Upper lobe of left lung (tissue), 6 donors: ENCODE measurements around the gene CEP55. TPM values are rescaled to one million over a fixed set of nuclear protein-coding genes. Genes with fewer than 3 reads are reported as not detected.

ENCODE experiments used
- ATAC-seq, 2 donors: fragments of 200-7000 bp; cut with Tn5 transposase; one replicate each; pipeline ENCODE4 v1.9.1; 2022; ENCODE audit warnings: mild to moderate bottlenecking in 2 of 2, moderate library complexity in 2 of 2; ENCODE audit not compliant: low FRiP score in 2 of 2
- DNase-seq, 2 donors: peaks; one replicate each; pipeline ENCODE4 v3.0.0-alpha.2; 2019 to 2020
- H3K27ac ChIP-seq, 4 donors: fragments of 200-600 bp; sonication (generic); one replicate each; pipeline ENCODE4 v1.5.1; 2016 to 2019
- H3K27me3 ChIP-seq, 4 donors: fragments of 200-600 bp; sonication (generic); one replicate each; pipeline ENCODE4 v1.5.1; 2017 to 2019
- H3K36me3 ChIP-seq, 4 donors: fragments of 200-600 bp; sonication (generic); one replicate each; pipeline ENCODE4 v1.5.1; 2016 to 2019
- H3K4me1 ChIP-seq, 4 donors: fragments of 200-600 bp; sonication (generic); one replicate each; pipeline ENCODE4 v1.5.1; 2018 to 2019
- H3K4me3 ChIP-seq, 4 donors: fragments of 200-600 bp; sonication (generic); one replicate each; pipeline ENCODE4 v1.5.1; 2017 to 2019; ENCODE audit warnings: mild to moderate bottlenecking in 2 of 4, moderate library complexity in 1 of 4
- H3K9me3 ChIP-seq, 4 donors: fragments of 200-600 bp; sonication (generic); one replicate each; pipeline ENCODE4 v1.5.1; 2018 to 2019
- EP300 ChIP-seq, 4 donors: sonication (generic); formaldehyde crosslinking; IDR thresholded peaks; one replicate each; pipeline ENCODE4 v1.5.1; 2017; ENCODE audit warnings: antibody characterized with exemption in 4 of 4, control low read depth in 2 of 4
- POLR2A ChIP-seq, 4 donors: fragments of 450-650 bp; IDR thresholded peaks; one replicate each; pipeline ENCODE4 v1.5.1; 2016 to 2017; ENCODE audit warnings: antibody characterized with exemption in 4 of 4, mild to moderate bottlenecking in 2 of 4
- POLR2AphosphoS5 ChIP-seq, 2 donors: sonication (generic); formaldehyde crosslinking; IDR thresholded peaks; one replicate each; pipeline ENCODE4 v1.5.1; 2017; ENCODE audit warnings: antibody characterized with exemption in 2 of 2
- WGBS, 2 donors: methylation state at CpG; one replicate each; pipeline ENCODE4 v1.1.5; 2017 to 2018; 5-methylcytosine and 5-hydroxymethylcytosine counted together
- small RNA-seq, 4 donors: library from RNA; depleted of rRNA; stranded (forward); fragments of <200 nt; gene quantifications; one replicate each; pipeline ENCODE3, GENCODE V24; 2016
- total RNA-seq, 6 donors: library from RNA; depleted of rRNA in 4 of 6; stranded (reverse); fragments of >200 nt in 4 of 6; gene quantifications; one replicate each; pipeline versions ENCODE4 v1.1.0 to v1.2.1, GENCODE V29; 2016 to 2021
- TF ChIP-seq, protein P1 (sequence below), 6 experiments: fragments of 450-650 bp in 4 of 6; fragments of 200-600 bp in 2 of 6; sonication (generic) in 2 of 6; IDR thresholded peaks; one replicate each; pipeline ENCODE4 v1.5.1; 2016 to 2019; ENCODE audit warnings: antibody characterized with exemption in 6 of 6
- donor health status: DM: no; HTN: no; CAD: no; lungs with moderate emphysema.
- donor health status: DM: no; HTN: yes; CAD: no; lungs with severe emphysema.

CEP55 gene
- total RNA-seq, 6 donors from 2014 or later = 1.3 to 3.3 (median 2.3) TPM; not detected in 1

DNA sequence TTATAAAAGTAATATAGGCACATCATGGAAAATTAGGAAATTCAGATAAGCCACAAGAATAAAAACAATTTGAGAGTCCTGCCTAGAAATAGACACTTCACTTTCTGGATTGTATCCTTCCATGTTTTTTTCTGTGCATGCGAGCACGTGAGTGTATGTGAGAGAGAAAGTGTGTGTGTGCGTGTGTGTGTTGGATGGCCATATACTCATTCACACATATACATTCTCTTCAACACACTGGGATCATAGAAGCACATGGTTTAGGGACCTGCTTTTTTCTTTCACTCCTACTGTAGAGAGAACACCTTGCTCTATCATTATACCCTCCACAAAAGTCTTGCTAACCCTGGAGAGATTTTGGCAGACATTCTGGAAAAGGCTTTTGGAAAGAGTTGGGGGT lies 77.5 kb downstream of the CEP55 start:
- ATAC-seq (no peak), DNase-seq (no peak)
- Histone ChIP-seq H3K4me1 (peaks cover 0 to 19% (median 6%) of the 10 kb centered on the region in 4 donors), H3K36me3 (no peaks in the 10 kb centered on the region), H3K27me3 (no peaks in the 10 kb centered on the region), H3K9me3 (no peaks in the 10 kb centered on the region), H3K27ac (no peak overlapping the region), H3K4me3 (no peak overlapping the region)
- WGBS, 2 donors = 60 to 70% methylated on average over 3 of the region's 3 CpGs
- TF ChIP-seq EP300 (IDR thresholded peaks at IDR 0.05) (no peak), POLR2A (IDR thresholded peaks at IDR 0.05) (no peak), POLR2AphosphoS5 (IDR thresholded peaks at IDR 0.05) (no peak)
- TF ChIP-seq, protein P1, sequence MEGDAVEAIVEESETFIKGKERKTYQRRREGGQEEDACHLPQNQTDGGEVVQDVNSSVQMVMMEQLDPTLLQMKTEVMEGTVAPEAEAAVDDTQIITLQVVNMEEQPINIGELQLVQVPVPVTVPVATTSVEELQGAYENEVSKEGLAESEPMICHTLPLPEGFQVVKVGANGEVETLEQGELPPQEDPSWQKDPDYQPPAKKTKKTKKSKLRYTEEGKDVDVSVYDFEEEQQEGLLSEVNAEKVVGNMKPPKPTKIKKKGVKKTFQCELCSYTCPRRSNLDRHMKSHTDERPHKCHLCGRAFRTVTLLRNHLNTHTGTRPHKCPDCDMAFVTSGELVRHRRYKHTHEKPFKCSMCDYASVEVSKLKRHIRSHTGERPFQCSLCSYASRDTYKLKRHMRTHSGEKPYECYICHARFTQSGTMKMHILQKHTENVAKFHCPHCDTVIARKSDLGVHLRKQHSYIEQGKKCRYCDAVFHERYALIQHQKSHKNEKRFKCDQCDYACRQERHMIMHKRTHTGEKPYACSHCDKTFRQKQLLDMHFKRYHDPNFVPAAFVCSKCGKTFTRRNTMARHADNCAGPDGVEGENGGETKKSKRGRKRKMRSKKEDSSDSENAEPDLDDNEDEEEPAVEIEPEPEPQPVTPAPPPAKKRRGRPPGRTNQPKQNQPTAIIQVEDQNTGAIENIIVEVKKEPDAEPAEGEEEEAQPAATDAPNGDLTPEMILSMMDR (IDR thresholded peaks at IDR 0.05) = no peak

DNA sequence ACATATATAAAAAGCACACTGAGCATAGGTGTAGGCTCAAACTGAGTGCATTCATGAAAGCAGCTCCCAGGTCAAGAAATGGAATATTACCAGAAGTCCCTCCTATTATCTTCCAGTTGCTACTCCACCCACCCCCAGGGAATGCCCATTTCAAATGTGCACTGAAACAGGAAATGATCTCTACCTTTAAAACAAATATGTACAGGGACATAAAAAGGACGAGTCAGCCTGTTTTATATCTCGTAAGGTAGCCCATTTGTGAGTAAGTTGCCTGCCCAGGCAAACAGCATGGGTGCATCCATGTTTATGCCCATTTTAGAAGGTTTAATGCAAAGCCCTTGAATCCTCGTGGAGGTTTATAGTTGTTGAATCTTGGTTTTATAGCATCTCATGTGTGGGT lies 80.5 kb downstream of the CEP55 start:
- DNase-seq = no peak
- TF ChIP-seq POLR2A (IDR thresholded peaks at IDR 0.05) (no peak), EP300 (IDR thresholded peaks at IDR 0.05) (no peak), POLR2AphosphoS5 (IDR thresholded peaks at IDR 0.05) (no peak)
- TF ChIP-seq, protein P1 (IDR thresholded peaks at IDR 0.05) = no peak
- ATAC-seq = no peak
- Histone ChIP-seq H3K4me3 (no peak overlapping the region), H3K27me3 (no peaks in the 10 kb centered on the region), H3K9me3 (no peaks in the 10 kb centered on the region), H3K27ac (no peak overlapping the region), H3K4me1 (peaks cover 0 to 19% (median 6%) of the 10 kb centered on the region in 4 donors), H3K36me3 (no peaks in the 10 kb centered on the region)
- 66 to 76% methylated on average over 3 of the region's 3 CpGs for WGBS, 2 donors

DNA sequence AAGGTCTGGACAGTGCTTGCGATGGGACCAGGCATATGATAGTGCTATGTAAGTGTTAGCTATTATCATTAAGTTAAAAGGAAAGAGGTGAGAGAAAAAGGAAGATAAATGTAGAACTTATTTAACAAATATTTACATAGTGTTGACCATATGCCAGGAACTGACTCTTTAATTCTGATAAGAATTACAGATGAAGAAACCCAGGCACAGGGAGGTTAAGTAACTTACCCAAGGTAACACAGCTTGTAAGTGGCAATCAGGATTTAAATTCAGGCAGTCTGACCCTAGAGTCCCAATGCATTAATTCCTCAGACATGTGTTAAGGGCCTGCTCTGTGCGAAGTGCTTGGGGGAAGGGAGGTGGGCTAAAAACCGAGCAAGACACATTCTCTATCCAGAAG lies 81.2 kb downstream of the CEP55 start:
- Histone ChIP-seq H3K27ac (no peak overlapping the region), H3K9me3 (no peaks in the 10 kb centered on the region), H3K4me1 (peaks cover 0 to 15% (median 6%) of the 10 kb centered on the region in 4 donors), H3K27me3 (no peaks in the 10 kb centered on the region), H3K4me3 (no peak overlapping the region), H3K36me3 (no peaks in the 10 kb centered on the region)
- WGBS, 2 donors = 86 to 90% methylated on average over 3 of the region's 3 CpGs
- no peak for ATAC-seq
- TF ChIP-seq POLR2AphosphoS5 (IDR thresholded peaks at IDR 0.05) (no peak), POLR2A (IDR thresholded peaks at IDR 0.05) (no peak), EP300 (IDR thresholded peaks at IDR 0.05) (no peak)
- TF ChIP-seq, protein P1 (IDR thresholded peaks at IDR 0.05) = no peak
- no peak for DNase-seq

Small RNAs within 50 kb of the gene (small RNA-seq; reads per million reads assigned to genes)
- 0 to 0.14 (median 0.05) reads per million in 4 donors for gene RNA5SP323

Other genes starting within 250 kb of the CEP55 start
- 100 to 1,000 TPM in 4 of 6 donors, 10 to 100 TPM in 2; 83.9 to 168 (median 129) TPM for gene MYOF, start 14.3 kb upstream of the CEP55 start, total RNA-seq
- 10 to 100 TPM in 2 of 6 donors, 1 to 10 TPM in 4; 2.4 to 18.1 (median 7.6) TPM for gene FFAR4, start 70.1 kb downstream of the CEP55 start, total RNA-seq
- gene RBP4, start 104.6 kb downstream of the CEP55 start, total RNA-seq = 10 to 100 TPM; 11.5 to 50.7 (median 28.3) TPM
- gene PDE6C, start 115.9 kb downstream of the CEP55 start, total RNA-seq = not detected
- gene FRA10AC1, start 206.0 kb downstream of the CEP55 start, total RNA-seq = 10 to 100 TPM in 3 of 6 donors, 1 to 10 TPM in 3; 7.4 to 28.9 (median 12.2) TPM